ENCODE results near the gene RAD51B.

DNA sequence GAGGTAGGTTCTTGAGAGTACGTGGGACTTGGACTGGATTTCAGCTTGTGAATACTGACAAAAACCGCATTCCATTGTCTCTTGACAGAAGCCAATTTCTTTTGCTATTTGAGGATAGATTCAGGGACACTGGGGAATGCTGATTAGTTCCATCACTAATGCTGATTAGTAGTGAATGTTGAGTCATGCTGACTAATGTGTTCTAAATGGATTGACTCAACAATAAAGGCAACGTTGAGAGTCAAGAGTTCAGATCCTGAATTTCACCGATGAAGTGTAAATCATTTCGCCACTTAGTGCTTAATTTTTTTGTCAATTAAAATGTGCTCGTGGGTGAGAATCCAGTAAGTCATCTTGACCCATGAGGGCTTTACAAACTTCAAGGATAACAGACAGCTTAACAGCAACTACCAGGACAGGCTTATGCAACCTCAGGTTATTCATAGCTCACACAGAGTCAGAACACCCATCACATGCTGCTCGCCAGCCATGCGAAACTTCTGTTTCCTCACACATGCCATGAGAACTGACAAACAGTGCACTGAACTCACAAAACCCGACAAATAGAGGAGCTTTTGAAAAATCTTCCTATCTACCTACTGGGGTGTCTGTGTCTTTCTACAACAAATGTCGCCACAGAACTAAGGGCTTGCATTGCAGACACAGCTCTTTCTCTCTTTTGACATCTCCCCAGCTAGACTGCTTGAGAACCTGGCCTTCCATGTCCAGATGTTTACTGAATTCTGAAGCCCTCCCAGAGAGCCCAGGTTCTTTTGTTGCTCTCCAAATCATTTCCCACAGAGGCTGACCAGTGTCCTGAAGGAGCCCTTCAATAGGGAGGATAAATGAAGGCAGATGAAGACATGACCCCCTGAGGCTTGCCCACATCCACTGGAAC is 656.9 kb downstream of the RAD51B start:
- TF ChIP-seq, protein P1, sequence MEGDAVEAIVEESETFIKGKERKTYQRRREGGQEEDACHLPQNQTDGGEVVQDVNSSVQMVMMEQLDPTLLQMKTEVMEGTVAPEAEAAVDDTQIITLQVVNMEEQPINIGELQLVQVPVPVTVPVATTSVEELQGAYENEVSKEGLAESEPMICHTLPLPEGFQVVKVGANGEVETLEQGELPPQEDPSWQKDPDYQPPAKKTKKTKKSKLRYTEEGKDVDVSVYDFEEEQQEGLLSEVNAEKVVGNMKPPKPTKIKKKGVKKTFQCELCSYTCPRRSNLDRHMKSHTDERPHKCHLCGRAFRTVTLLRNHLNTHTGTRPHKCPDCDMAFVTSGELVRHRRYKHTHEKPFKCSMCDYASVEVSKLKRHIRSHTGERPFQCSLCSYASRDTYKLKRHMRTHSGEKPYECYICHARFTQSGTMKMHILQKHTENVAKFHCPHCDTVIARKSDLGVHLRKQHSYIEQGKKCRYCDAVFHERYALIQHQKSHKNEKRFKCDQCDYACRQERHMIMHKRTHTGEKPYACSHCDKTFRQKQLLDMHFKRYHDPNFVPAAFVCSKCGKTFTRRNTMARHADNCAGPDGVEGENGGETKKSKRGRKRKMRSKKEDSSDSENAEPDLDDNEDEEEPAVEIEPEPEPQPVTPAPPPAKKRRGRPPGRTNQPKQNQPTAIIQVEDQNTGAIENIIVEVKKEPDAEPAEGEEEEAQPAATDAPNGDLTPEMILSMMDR (IDR thresholded peaks at IDR 0.05), result no peak
- TF ChIP-seq POLR2AphosphoS5 (IDR thresholded peaks at IDR 0.05) (peak; percentile 41 to 59 (median 47)), POLR2A (IDR thresholded peaks at IDR 0.05) (no peak), EP300 (IDR thresholded peaks at IDR 0.05; ENCODE audit: low read depth) (peak; percentile 14)
